GM18909 (cell line): ENCODE data around the gene DNAJB12.
"Not testable (repeated sequence)": the region's sequence is repeated elsewhere in the genome, so short reads cannot be mapped to it uniquely, and the experiment has no call there.

Source experiments
- ATAC-seq: cut with Tn5 transposase; IDR thresholded peaks from one replicate; pipeline ENCODE4 v1.9.1; 2021; ENCODE audit warnings: mild to moderate bottlenecking; ENCODE audit not compliant: unreplicated experiment, poor library complexity

DNAJB12 gene

GRCh38 chr10:72297281-72297804, 57.4 kb downstream of the DNAJB12 start:
- ATAC-seq, result peak; percentile 63

- ATAC-seq, result not testable (repeated sequence)
Observed at GRCh38 chr10:72296829-72297280, 57.9 kb downstream of the DNAJB12 start.

- ATAC-seq, result no peak
Observed at GRCh38 chr10:72295330-72295910, 59.3 kb downstream of the DNAJB12 start.

GRCh38 chr10:72292223-72292691, 62.5 kb downstream of the DNAJB12 start:
- ATAC-seq, result no peak

GRCh38 chr10:72291019-72291532, 63.6 kb downstream of the DNAJB12 start:
- ATAC-seq, result no peak

- ATAC-seq, result no peak
Observed at GRCh38 chr10:72285972-72286521, 68.7 kb downstream of the DNAJB12 start.

GRCh38 chr10:72283131-72283530, 71.6 kb downstream of the DNAJB12 start:
- no peak for ATAC-seq
